GM18517 (cell line): ENCODE measurements around the gene SMG7.

Experiments
- ATAC-seq: cut with Tn5 transposase; IDR thresholded peaks from one replicate; pipeline ENCODE4 v1.9.1; 2021; ENCODE audit warnings: mild to moderate bottlenecking, moderate library complexity; ENCODE audit not compliant: unreplicated experiment

SMG7 gene

GRCh38 chr1:183559061-183559460 lies 86.8 kb downstream of the SMG7 start:
- ATAC-seq: no peak

- no peak for ATAC-seq
Measured at GRCh38 chr1:183562701-183563100, 90.4 kb downstream of the SMG7 start.

- no peak for ATAC-seq
Measured at GRCh38 chr1:183565261-183565660, 93.0 kb downstream of the SMG7 start.

GRCh38 chr1:183566026-183566425 lies 93.7 kb downstream of the SMG7 start:
- ATAC-seq: no peak

- no peak for ATAC-seq
Measured at GRCh38 chr1:183567584-183567983, 95.3 kb downstream of the SMG7 start.

- ATAC-seq: no peak
Measured at GRCh38 chr1:183568176-183569021, 96.1 kb downstream of the SMG7 start.

GRCh38 chr1:183569141-183569540 lies 96.8 kb downstream of the SMG7 start:
- ATAC-seq: no peak

GRCh38 chr1:183569801-183570200 lies 97.5 kb downstream of the SMG7 start:
- no peak for ATAC-seq

GRCh38 chr1:183570451-183570850 lies 98.2 kb downstream of the SMG7 start:
- no peak for ATAC-seq

- no peak for ATAC-seq
Measured at GRCh38 chr1:183571678-183572268, 99.5 kb downstream of the SMG7 start.

GRCh38 chr1:183572721-183573120 lies 100.4 kb downstream of the SMG7 start:
- ATAC-seq: no peak

- no peak for ATAC-seq
Measured at GRCh38 chr1:183575606-183576005, 103.3 kb downstream of the SMG7 start.

- ATAC-seq: no peak
Measured at GRCh38 chr1:183576537-183576936, 104.2 kb downstream of the SMG7 start.

GRCh38 chr1:183577897-183578465 lies 105.7 kb downstream of the SMG7 start:
- ATAC-seq: no peak

- no peak for ATAC-seq
Measured at GRCh38 chr1:183578856-183579255, 106.6 kb downstream of the SMG7 start.

GRCh38 chr1:183580281-183580682 lies 108.0 kb downstream of the SMG7 start:
- ATAC-seq: no peak

GRCh38 chr1:183582021-183582713 lies 109.9 kb downstream of the SMG7 start:
- no peak for ATAC-seq

GRCh38 chr1:183583466-183583865 lies 111.2 kb downstream of the SMG7 start:
- ATAC-seq: no peak

- no peak for ATAC-seq
Measured at GRCh38 chr1:183584147-183584546, 111.8 kb downstream of the SMG7 start.

GRCh38 chr1:183585038-183585437 lies 112.7 kb downstream of the SMG7 start:
- no peak for ATAC-seq

- ATAC-seq: no peak
Measured at GRCh38 chr1:183586455-183586854, 114.2 kb downstream of the SMG7 start.

GRCh38 chr1:183586926-183587325 lies 114.6 kb downstream of the SMG7 start:
- no peak for ATAC-seq
